Brain microvascular endothelial cell (primary cell): Measurements from ENCODE around the gene RNF138.

Source experiments
- DNase-seq: peaks from one replicate; pipeline ENCODE4 v3.0.0-alpha.2; 2020
- H3K27ac ChIP-seq: fragments of 250-450 bp; sonication (Bioruptor Pico); 2 replicates; pipeline ENCODE4 v1.5.1; 2020; ENCODE audit warnings: mild to moderate bottlenecking, moderate library complexity
- H3K27me3 ChIP-seq: fragments of 250-450 bp; sonication (Bioruptor Pico); replicated peaks from 2 replicates; pipeline ENCODE4 v1.5.1; 2020; ENCODE audit warnings: mild to moderate bottlenecking
- H3K36me3 ChIP-seq: fragments of 250-450 bp; sonication (Bioruptor Pico); replicated peaks from 2 replicates; pipeline ENCODE4 v1.5.1; 2020; ENCODE audit warnings: mild to moderate bottlenecking
- H3K4me3 ChIP-seq: 2 replicates; pipeline ENCODE4 v1.5.1; 2011; ENCODE audit warnings: low read depth, mild to moderate bottlenecking, control low read depth, low read length, moderate library complexity
- CTCF ChIP-seq: IDR thresholded peaks from 2 replicates; pipeline ENCODE4 v1.5.1; 2011; ENCODE audit warnings: low read depth, mild to moderate bottlenecking, moderate library complexity, low read length, control low read depth, inconsistent platforms; ENCODE audit errors: missing control alignments
- in situ Hi-C: cut with HindIII; loops from 2 replicates; pipeline ENCODE4 v1.10.0; 2017; ENCODE audit warnings: low sequenced_read_pairs, low pct_ligation_motif_present

Gene RNF138

GRCh38 chr18:32057624-32058165 is 34.0 kb upstream of the RNF138 start:
- in situ Hi-C loops = no loop called here
- Histone ChIP-seq H3K27ac (no peak overlapping the region), H3K36me3 (no peaks in the 10 kb centered on the region), H3K27me3 (no peaks in the 10 kb centered on the region), H3K4me3 (no peak overlapping the region)
- TF ChIP-seq CTCF = no peak
- DNase-seq = no peak

GRCh38 chr18:32060026-32060425 is 31.6 kb upstream of the RNF138 start:
- no peak overlapping the region for H3K4me3 ChIP-seq
- TF ChIP-seq CTCF = no peak
- no peaks in the 10 kb centered on the region for H3K27me3 ChIP-seq
- no peak overlapping the region for H3K27ac ChIP-seq
- in situ Hi-C loops = no loop called here
- H3K36me3 ChIP-seq = no peaks in the 10 kb centered on the region
- no peak for DNase-seq

GRCh38 chr18:32067375-32068167 is 24.1 kb upstream of the RNF138 start:
- Histone ChIP-seq H3K27me3 (no peaks in the 10 kb centered on the region), H3K36me3 (no peaks in the 10 kb centered on the region), H3K27ac (no peak overlapping the region), H3K4me3 (no peak overlapping the region)
- no peak for DNase-seq
- in situ Hi-C loops = no loop called here
- TF ChIP-seq CTCF = no peak

- in situ Hi-C loops = no loop called here
- no peak for DNase-seq
- TF ChIP-seq CTCF = peak; percentile 51
These were observed 19.4 kb upstream of the RNF138 start for GRCh38 chr18:32072321-32072720.

GRCh38 chr18:32074206-32074605 is 17.5 kb upstream of the RNF138 start:
- no peak for TF ChIP-seq CTCF
- no peak overlapping the region for H3K4me3 ChIP-seq
- no peak for DNase-seq
- no peaks in the 10 kb centered on the region for H3K27me3 ChIP-seq
- no peaks in the 10 kb centered on the region for H3K36me3 ChIP-seq
- H3K27ac ChIP-seq = no peak overlapping the region
- in situ Hi-C loops = no loop called here

More at GRCh38 chr18:32072321-32072720, 19.4 kb upstream of the RNF138 start:
- no peak overlapping the region for H3K27ac ChIP-seq
- H3K27me3 ChIP-seq = no peaks in the 10 kb centered on the region
- no peak overlapping the region for H3K4me3 ChIP-seq
- H3K36me3 ChIP-seq = no peaks in the 10 kb centered on the region
